Uterine smooth muscle cell (primary cell): ENCODE results near the gene LRRC43. TPM values are rescaled to one million over a fixed set of nuclear protein-coding genes. Genes with fewer than 3 reads are reported as not detected.

Experiments
- total RNA-seq: library from RNA; depleted of rRNA; stranded (reverse); fragments of >200 nt; gene quantifications from 2 replicates; pipeline ENCODE4 v1.2.3, GENCODE V29; 2014

Gene LRRC43, protein sequence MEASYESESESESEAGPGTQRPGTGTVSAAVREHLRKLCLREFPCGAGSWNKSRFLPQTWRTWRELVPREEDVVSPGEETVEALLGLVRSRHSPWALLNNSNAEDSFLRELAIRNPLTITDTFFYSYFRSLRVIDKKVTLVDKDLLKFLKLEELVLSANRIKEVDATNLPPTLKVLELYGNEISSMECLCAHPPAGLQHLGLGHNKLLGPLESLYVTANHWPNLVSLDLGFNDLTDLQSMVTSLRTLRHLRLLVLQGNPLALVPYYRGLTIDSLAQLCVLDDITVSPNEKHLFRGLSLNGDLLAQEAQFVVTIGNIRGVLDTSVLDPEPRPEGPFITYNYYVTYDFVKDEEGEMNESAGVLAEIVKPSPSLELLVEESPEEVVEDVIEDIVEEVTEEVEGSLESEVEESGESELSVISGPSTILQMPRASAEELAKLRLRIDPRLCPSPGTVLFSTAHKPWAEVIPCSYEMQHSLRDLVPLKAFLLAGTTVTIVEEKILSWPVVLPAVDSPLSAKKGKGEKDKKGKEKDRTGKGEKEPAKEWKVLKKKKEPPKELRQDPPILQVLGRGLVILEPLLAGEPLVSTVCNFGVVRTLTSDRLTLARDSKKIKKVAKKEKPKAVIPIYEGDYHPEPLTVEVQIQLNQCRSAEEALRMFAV
- 0.11 and 1.5 TPM in 2 replicates for total RNA-seq

DNA sequence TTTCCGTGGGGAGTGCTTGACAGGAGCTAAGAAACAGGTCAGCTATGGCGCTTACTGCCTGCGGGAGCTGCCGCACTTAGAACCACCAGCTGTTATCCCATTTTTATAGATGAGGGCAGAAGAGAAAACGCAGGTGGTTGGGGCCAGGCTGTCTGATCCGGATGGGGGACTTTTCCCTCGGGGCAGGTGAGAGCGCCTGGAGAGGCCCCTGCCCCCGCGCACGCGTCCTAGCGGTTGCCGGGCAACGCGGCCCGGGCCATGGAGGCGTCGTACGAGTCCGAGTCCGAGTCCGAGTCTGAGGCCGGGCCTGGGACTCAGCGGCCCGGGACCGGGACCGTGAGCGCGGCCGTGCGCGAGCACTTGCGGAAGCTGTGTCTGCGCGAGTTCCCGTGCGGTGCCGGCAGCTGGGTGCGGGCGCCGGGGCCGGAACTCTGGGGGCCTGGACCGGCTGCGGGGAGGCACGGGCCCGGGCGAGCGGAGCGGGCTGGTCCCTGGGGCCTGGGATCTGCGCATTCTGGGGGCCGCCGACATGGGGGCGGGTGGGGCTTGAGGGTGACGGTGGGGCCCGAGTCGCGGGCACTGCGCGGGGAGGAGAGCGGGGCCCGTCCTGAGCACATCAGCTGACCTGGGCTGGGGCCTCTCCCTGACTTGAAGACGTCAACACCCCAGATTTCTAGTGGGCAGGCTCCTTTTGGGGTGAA lies at the start of gene LRRC43:
TSS of gene LRRC43 (plus strand) at position 237 of the 701 bp plus-strand sequence. CDS start at position 259, 22 bp downstream.

GRCh38 chr12:122174155-122174845 lies 8.6 kb upstream of the LRRC43 start, which contains the start of gene IL31:
TSS of gene IL31 (minus strand) at chr12:122174221. CDS start at chr12:122174172, 49 bp downstream.

DNA sequence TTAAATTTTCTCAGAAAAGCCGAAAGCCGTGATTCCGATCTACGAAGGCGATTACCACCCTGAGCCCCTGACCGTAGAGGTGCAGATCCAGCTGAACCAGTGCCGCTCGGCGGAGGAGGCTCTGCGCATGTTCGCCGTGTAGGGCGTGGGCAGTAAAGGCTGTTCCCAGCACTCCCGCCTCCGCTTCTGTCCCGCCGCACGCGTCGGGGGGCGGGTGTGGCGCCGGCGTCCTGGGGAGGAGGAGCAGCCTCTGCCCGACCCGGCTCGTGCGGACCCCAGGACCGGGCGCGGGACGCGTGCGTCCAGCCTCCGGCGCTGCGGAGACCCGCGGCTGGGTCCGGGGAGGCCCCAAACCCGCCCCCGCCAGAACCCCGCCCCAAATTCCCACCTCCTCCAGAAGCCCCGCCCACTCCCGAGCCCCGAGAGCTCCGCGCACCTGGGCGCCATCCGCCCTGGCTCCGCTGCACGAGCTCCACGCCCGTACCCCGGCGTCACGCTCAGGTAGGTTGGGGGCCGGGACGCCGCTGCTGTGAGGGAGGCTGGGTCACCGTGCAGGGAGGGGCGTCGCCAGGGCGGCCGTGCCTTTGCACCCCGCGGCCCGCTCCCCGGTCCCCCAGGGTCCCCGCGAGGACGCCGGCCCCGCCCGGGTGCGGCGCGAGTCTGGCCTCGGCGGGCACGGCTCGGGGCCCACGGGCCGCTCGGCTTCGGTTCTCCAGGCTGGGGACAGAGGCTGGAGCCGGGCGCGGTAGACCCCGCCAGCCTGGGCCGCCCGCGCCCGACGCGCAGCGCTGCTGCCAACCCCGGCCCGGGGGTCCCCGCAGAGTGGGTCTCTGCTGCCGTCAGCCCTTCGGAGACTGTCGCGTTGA lies 20.6 kb downstream of the LRRC43 start, which contains the start of gene B3GNT4:
TSS of gene B3GNT4 (plus strand) at position 409 of the 866 bp plus-strand sequence. CDS start 910 bp downstream, outside the sequence.

DNA sequence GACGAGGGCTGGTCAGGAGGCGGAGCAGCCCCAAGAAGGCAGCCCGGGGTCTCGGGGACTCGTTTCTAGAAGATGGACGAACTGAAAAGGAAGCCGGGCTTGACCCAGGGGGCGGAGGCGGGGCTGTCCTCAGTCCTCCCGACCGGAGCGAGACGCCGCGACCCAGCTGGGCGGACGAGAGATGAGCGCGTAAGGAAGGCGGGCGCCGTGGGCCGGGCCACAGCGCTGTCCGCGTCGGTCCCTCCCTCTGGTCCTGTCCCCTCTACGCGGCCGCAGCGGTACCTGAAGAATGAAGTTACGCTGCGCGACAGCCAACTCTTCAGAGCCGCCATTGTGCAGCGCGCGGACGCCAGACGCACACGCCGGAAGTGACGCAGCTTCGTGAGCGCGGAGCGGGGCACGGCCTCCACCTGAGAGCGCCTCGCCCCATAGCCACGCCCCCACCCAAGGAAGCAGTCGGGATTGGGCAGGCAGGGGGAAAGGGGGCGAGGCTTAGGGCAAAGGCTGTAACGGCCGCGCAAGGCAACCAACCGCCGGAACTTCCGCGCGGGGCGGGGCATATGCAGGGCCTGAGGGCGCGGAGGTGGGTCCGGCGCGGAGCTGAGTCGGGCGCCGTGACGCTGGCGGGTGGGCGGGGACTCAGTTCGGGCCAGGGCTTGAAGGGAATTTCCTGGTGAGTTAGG lies 42.9 kb downstream of the LRRC43 start, which contains the start of gene DIABLO:
TSS of gene DIABLO (minus strand) at position 370 of the 683 bp plus-strand sequence. CDS start at position 332, 38 bp downstream.

Other genes starting within 250 kb of the LRRC43 start
- gene BCL7A, start 161.2 kb upstream of the LRRC43 start, total RNA-seq, result 4.1 and 4.2 TPM in 2 replicates
- gene MLXIP, start 104.4 kb upstream of the LRRC43 start, total RNA-seq, result 14.7 and 19.1 TPM in 2 replicates
- not detected in 2 replicates for gene IL31, start 8.9 kb upstream of the LRRC43 start, total RNA-seq
- gene B3GNT4, start 20.6 kb downstream of the LRRC43 start, total RNA-seq, result 0.11 TPM in 1 of 2 replicates, not detected in the other
- 53.6 and 63.2 TPM in 2 replicates for gene DIABLO, start 42.9 kb downstream of the LRRC43 start, total RNA-seq
- gene VPS33A, start 83.4 kb downstream of the LRRC43 start, total RNA-seq, result 23.5 and 25.6 TPM in 2 replicates
- gene CLIP1, start 239.5 kb downstream of the LRRC43 start, total RNA-seq, result 70.5 and 107 TPM in 2 replicates